ENCODE data around the gene ACP4.

The ACP4 gene

GRCh38 chr19:50821622-50822021, 31.4 kb downstream of the ACP4 start:
- Histone ChIP-seq H3K4me2 (ENCODE audit: low read length) (no peak overlapping the region), H3K9ac (ENCODE audit: low read length) (no peak overlapping the region), H3K4me3 (ENCODE audit: low read length) (no peak overlapping the region), H3K79me2 (ENCODE audit: low read length) (no peaks in the 10 kb centered on the region), H3K27me3 (ENCODE audit: low read depth, low read length) (peaks cover 45% of the 10 kb centered on the region), H3K27ac (ENCODE audit: low read length) (no peak overlapping the region), H2AFZ (ENCODE audit: low read depth, low read length) (no peak overlapping the region), H3K9me3 (ENCODE audit: insufficient read depth, low read length) (no peaks in the 10 kb centered on the region), H3K4me1 (ENCODE audit: low read length) (peaks cover 45% of the 10 kb centered on the region), H3K36me3 (replicated peaks; ENCODE audit: low read depth, low read length) (no peaks in the 10 kb centered on the region), H4K20me1 (ENCODE audit: insufficient read depth, low read length) (no peaks in the 10 kb centered on the region)
- TF ChIP-seq EZH2phosphoT487 (IDR thresholded peaks at IDR 0.05; ENCODE audit: low read depth) = no peak
- TF ChIP-seq CTCF (IDR thresholded peaks at IDR 0.05; ENCODE audit: low read depth, low read length) = no peak

- no peak for TF ChIP-seq EZH2phosphoT487 (IDR thresholded peaks at IDR 0.05; ENCODE audit: low read depth)
- TF ChIP-seq CTCF (IDR thresholded peaks at IDR 0.05; ENCODE audit: low read depth, low read length) = no peak
- Histone ChIP-seq H3K4me3 (ENCODE audit: low read length) (no peak overlapping the region), H3K27ac (ENCODE audit: low read length) (no peak overlapping the region), H3K9me3 (ENCODE audit: insufficient read depth, low read length) (no peaks in the 10 kb centered on the region), H3K4me2 (ENCODE audit: low read length) (no peak overlapping the region), H3K36me3 (replicated peaks; ENCODE audit: low read depth, low read length) (no peaks in the 10 kb centered on the region), H2AFZ (ENCODE audit: low read depth, low read length) (no peak overlapping the region), H4K20me1 (ENCODE audit: insufficient read depth, low read length) (no peaks in the 10 kb centered on the region), H3K79me2 (ENCODE audit: low read length) (no peaks in the 10 kb centered on the region), H3K4me1 (ENCODE audit: low read length) (peaks cover 36% of the 10 kb centered on the region), H3K27me3 (ENCODE audit: low read depth, low read length) (peaks cover 45% of the 10 kb centered on the region), H3K9ac (ENCODE audit: low read length) (no peak overlapping the region)
Observed at GRCh38 chr19:50822661-50823208, 32.5 kb downstream of the ACP4 start.

DNA sequence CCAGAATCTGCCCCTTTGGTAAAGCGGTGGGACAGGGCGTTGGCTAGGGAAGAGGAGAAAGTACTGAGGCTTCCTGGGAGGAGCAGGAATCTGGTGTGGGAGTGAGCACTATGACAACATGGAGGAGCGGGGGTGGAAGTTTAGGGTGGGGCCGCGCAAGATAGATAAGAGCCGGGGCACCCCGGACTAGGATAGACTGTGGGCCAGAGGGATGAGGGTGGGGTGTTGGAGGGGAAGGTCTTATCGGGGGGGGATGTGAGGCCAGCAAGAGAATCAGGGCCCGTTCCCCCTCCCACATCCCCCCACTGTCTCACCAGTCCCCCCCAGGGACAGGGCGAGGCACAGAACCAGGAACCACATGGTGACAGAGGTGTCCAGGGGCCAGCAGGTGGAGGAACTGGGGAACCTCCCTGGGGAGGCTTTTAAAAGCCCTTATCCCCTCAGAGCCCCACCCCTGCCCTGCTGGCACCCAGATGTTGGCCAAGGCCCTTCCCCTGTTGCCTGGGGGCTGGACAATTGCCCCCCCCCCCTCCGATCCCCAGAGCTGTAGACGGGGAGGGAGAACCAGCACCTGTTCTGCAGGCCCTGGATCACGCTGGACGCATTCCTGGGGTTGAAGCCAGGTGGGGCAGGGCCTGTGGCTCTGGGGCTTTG, 33.3 kb downstream of the ACP4 start, which contains the start of gene KLK1:
Gene KLK1, minus strand, starts transcription at position 399 of the 654 bp plus-strand sequence. Its CDS starts 39 bp downstream, at position 360.
- Histone ChIP-seq H4K20me1 (ENCODE audit: insufficient read depth, low read length) (no peaks in the 10 kb centered on the region), H3K4me1 (ENCODE audit: low read length) (peaks cover 29% of the 10 kb centered on the region), H2AFZ (ENCODE audit: low read depth, low read length) (no peak within 1 kb of the TSS), H3K36me3 (replicated peaks; ENCODE audit: low read depth, low read length) (no peaks in the 10 kb centered on the region), H3K9me3 (ENCODE audit: insufficient read depth, low read length) (no peaks in the 10 kb centered on the region), H3K27me3 (ENCODE audit: low read depth, low read length) (peaks cover 46% of the 10 kb centered on the region), H3K9ac (ENCODE audit: low read length) (no peak within 1 kb of the TSS), H3K27ac (ENCODE audit: low read length) (no peak within 1 kb of the TSS), H3K4me3 (ENCODE audit: low read length) (no peak within 1 kb of the TSS), H3K79me2 (ENCODE audit: low read length) (no peaks in the 10 kb centered on the region), H3K4me2 (ENCODE audit: low read length) (no peak within 1 kb of the TSS)
- no peak for TF ChIP-seq EZH2phosphoT487 (IDR thresholded peaks at IDR 0.05; ENCODE audit: low read depth)
- TF ChIP-seq CTCF (IDR thresholded peaks at IDR 0.05; ENCODE audit: low read depth, low read length) = no peak

- Histone ChIP-seq H3K79me2 (ENCODE audit: low read length) (no peaks in the 10 kb centered on the region), H3K9ac (ENCODE audit: low read length) (no peak overlapping the region), H3K9me3 (ENCODE audit: insufficient read depth, low read length) (no peaks in the 10 kb centered on the region), H3K4me1 (ENCODE audit: low read length) (no peaks in the 10 kb centered on the region), H3K27me3 (ENCODE audit: low read depth, low read length) (peaks cover 35% of the 10 kb centered on the region), H3K27ac (ENCODE audit: low read length) (no peak overlapping the region), H3K36me3 (replicated peaks; ENCODE audit: low read depth, low read length) (no peaks in the 10 kb centered on the region), H3K4me2 (ENCODE audit: low read length) (no peak overlapping the region), H2AFZ (ENCODE audit: low read depth, low read length) (no peak overlapping the region), H3K4me3 (ENCODE audit: low read length) (no peak overlapping the region), H4K20me1 (ENCODE audit: insufficient read depth, low read length) (no peaks in the 10 kb centered on the region)
- TF ChIP-seq EZH2phosphoT487 (IDR thresholded peaks at IDR 0.05; ENCODE audit: low read depth) (no peak), CTCF (IDR thresholded peaks at IDR 0.05; ENCODE audit: low read depth, low read length) (no peak)
Observed at GRCh38 chr19:50826492-50827240, 36.5 kb downstream of the ACP4 start.

All from OCI-LY3 (cell line).